NCI-H2196 (cell line): ENCODE results near the gene KRTAP4-12.
"Not testable (repeated sequence)": the region's sequence is repeated elsewhere in the genome, so short reads cannot be mapped to it uniquely, and the experiment has no call there.

Experiments used
- DNase-seq: peaks from one replicate; lab custom pipeline; 2025; ENCODE audit not compliant: unreplicated experiment; lab: John Stamatoyannopoulos, UW

KRTAP4-12 gene

DNA sequence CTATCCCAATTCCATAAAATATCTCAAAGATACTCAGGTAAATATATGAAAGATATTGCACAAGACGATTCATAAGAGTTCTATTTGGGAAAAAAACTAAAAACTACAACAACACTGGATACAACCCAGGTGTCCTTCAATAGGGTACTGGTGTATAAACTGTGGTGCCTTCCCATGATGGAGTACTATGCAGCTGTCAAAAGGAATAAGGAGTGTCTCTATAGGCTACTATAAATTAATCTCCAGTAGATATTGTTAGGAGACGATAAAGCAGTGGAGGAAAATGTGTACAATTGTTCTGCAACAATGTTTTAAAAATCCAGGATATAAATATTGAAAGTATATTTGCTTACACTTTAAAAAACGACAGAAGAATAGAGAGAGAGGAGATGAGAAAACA is 2.4 kb upstream of the KRTAP4-12 start:
- DNase-seq: no peak

DNA sequence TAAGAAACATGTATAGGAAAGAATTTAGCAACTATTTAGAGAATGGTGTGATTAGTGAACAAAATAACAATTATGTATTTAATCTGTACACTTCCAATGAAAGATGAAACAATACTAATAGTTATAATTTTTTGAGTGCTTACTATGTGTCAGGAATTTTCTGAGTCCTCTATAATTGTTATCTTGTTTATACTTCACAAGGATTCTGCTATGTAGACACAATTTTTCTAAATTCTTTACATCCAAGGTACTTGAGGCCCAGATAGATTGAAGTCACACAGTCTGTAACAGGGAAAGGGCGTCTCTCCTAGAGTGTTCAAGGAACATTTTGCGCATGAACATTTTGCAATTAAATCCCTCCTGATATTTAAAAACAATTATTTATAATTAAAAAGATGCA is 1.1 kb upstream of the KRTAP4-12 start:
- no peak for DNase-seq

DNA sequence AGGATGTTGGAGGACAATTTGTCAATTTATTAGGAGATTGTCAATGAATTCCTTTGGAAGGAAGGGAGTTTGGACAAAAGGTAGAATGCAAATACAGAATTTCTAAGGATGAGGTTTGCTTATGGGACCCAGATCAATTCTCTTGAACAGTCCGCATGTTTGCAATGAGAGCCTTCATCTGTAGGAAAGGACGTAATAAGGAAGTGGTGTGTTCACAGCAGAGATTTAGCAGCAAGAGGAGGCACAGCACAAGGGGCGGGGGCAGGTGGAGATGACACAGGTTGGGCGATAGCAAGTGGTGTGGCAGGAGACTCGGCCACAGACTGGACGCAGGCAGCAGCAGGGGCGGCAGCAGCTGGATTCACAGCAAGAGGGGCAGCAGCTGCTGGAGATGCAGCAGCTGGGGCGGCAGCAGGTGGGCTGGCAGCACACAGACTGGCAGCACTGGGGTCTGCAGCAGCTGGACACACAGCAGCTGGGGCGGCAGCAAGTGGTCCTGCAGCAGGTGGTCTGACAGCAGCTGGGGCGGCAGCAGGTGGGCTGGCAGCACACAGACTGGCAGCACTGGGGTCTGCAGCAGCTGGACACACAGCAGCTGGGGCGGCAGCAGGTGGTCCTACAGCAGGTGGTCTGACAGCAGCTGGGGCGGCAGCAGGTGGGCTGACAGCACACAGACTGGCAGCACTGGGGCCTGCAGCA is 541 bp downstream of the KRTAP4-12 start:
- DNase-seq: not testable (repeated sequence)

DNA sequence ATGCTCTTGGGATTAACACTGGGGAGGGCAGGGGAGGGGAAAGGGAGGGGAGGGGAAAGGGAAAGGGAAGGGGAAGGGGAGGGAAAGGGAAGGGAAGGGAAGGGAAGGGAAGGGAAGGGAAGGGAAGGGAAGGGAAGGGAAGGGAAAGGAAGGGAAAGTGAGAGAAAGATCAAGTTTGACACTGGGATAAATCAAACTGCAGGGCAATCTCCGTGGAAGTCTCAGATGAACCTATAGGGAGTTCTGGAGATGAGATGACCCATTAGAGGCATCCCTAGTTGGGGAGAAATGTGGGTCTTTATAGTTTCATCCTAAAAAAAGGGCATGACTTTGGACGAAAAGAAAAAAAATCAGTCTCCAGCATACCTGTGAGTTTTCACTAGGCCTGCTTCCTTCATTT is 2.2 kb downstream of the KRTAP4-12 start:
- DNase-seq: no peak

DNA sequence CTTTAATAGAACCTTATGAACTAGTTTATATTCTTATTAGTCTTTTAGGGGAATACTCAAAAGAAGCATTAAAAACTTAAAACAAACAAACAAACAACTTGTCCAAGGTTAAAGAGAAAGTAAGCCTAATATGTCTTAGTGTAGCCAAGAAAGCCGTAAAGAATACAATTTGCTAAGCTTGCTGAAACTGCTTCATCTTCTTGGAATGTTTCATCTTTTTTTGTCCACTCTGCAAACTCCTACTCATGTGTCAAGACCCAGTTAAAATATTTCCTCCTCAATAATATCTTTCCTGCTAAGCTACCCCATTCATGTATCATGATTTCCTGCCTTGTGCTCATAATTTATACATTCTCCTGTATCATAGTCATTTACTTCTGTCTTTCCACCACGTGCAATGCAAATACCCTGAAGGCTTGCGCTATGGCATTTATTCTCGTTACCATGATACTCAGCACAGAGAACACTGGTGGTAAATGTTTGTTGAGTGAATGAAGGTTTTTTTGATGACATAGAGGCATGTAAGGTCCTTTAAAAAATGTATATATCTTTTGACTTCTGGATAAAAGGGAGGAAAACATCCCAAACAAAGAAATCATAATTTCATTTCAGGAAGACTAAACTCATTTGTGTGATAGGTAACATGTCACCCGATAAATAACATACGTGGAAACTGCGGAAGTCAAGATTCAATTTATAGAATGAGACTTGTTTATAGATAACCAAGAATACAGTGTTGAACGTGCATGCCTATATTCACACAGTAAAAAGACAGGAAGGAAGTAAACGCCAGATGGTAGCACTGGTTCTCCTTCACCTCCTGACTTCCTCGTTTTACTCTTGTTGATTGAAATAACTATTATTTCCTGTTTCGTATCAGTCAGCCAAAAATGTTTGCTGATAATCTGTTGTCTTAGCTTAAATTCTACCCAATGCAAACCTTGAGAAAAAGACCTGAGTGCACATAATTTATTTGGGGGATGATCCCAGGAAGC is 4.0 kb downstream of the KRTAP4-12 start:
- not testable (repeated sequence) for DNase-seq

DNA sequence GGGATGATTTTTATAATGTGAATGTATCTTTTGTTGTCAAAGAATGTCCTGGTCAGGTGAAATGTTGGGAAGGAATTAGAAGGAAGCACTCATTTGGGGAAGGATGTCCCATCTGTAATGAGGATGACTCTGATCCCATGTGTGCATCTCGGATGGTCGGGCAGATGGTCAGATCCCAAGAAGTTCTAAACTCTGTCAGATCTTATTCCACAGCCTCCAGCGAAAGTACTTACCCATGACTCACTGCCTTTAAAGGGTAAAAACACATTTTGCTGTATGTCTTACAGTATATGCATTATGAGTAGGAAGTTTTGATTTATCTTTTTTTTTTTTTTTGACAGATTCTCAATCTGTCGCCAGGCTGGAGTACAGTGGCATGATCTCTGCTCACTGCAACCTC is 5.3 kb downstream of the KRTAP4-12 start:
- DNase-seq: no peak

DNA sequence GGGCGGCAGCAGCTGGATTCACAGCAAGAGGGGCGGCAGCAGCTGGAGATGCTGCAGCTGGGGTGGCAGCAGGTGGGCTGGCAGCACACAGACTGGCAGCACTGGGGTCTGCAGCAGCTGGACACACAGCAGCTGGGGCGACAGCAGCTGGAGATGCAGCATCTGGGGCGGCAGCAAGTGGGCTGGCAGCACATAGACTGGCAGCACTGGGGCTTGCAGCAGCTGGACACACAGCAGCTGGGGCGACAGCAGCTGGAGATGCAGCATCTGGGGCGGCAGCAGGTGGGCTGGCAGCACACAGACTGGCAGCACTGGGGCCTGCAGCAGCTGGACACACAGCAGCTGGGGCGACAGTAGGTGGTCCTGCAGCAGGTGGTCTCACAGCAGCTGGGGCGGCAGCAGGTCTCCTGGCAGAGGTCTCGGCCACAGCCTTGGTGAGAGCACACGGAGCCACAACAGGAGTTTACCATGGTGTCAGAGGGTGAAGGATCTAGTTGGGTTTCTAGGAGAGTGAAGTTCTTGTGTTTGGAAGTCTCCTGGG is 6.1 kb downstream of the KRTAP4-12 start, which contains the start of gene KRTAP4-11:
TSS of gene KRTAP4-11 (minus strand) at position 528 of the 541 bp plus-strand sequence. CDS start at position 470, 58 bp downstream.
- not testable (repeated sequence) for DNase-seq

DNA sequence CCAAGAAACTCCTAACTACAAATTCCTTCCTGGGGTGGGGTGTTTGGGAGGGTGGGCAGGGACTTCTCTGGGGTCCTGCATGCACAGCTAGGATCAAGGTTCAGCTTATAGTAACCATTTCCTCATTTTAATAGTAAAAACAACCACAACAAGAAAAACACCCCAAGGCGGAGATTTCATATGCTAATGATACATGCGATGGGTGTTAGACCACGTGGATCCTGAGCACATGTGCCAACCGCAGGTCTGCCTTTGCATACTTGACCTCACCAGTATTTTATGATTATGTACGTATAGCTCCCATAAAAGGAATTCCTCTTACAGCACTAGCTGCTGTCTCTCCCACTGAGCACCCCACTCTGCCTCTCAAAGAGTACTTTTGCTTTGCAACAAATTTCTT is 7.7 kb downstream of the KRTAP4-12 start:
- DNase-seq: no peak

DNA sequence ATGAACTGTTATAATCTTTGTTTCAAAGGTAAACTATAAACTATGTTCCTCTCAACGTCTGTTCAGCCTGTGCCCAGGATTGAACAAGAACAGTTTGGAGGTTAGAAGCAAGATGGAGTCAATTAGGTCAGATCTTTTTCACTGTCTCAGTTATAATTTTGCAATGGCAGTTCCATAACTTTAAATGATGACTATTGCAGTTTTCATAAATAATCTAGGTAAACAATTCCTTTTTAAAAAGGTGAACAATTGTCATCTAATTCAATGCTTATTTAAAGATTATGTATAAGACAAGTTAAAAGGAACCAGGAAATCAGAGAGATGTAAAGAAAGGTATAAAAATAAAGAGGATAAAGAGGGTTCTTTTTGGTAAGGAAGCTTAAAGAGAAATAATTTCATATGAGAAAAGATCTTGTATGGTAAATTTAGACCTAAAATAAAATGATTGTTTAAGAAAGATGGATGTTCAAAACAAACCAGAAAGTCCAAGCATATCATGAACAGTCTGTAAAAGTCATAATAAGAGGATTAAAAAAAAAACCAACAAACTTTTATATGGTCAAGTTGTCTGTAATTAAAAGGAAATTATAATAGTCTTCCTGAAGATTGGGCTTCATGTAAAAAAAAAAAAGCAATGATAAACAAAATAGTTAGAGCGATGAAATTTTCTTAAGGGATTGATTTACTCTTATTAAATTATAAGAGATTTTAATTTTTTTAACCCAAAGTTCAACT is 12.7 kb downstream of the KRTAP4-12 start:
- no peak for DNase-seq

DNA sequence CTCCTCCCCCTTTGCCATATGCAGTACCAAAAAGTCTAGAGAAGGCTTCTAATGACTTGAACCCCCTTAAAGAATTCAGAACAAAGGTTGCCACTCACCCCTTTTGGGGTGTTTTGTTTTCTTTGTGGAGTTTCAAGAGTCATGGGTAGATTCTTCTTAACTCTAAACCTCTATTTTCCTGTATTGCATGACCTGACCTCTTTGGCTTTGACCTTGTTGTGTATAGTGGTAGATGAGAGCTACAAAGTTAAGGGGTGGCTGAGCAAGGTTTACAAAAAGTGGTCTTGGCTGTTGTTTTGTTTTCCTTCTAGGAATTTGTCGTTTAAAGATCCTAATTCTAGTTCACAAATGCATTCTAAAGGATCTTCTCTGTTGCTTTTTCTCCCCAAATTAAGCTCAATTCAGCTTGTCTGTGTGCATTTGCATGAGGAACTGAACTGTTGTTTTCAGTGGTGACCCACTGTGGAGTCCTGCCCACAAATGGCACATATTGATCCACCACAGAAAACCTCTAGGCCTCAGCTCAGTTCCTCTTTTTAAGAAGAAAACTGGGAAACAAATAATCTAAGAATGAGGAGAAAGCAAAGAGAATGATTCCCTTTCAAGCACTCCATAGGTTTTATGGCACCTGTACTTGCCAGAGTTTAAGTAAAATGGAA is 15.1 kb downstream of the KRTAP4-12 start:
- DNase-seq: not testable (repeated sequence)

DNA sequence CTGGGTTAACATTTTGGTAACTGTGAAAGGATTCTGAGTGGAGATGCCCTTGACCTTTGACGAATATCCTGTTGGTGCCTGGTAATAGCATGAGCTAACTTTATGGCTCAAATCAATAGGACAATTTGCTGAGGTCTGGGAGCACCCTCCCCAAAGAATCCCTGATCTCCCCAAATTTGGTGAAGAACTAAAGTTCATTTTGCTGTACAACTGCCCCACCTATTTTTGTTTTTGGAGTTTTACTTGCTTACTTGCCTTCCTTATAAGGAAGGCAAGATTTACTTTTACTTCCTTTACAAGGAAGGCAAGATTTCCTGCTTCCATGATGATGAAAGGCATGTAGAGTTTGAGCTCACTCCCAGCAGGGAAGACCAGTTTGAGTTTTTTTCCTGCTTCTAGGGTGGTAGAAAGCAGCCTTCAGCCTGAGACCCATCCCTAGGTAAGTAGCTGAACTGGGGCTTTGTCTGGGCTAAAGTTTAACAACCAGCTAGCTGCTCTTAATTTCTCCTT is 16.0 kb downstream of the KRTAP4-12 start:
- DNase-seq: no peak

DNA sequence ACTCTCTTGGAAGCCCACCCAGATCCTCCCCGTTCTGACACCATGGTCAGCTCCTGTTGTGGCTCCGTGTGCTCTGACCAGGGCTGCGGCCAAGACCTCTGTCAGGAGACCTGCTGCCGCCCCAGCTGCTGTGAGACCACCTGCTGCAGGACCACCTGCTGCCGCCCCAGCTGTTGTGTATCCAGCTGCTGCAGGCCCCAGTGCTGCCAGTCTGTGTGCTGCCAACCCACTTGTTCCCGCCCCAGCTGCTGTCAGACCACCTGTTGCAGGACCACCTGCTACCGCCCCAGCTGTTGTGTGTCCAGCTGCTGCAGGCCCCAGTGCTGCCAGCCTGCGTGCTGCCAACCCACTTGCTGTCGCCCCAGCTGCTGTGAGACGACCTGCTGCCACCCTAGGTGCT is 18.6 kb downstream of the KRTAP4-12 start, which contains the start of gene KRTAP4-9:
TSS of gene KRTAP4-9 (plus strand) at position 43 of the 400 bp plus-strand sequence. CDS start at position 43, 0 bp downstream.
- DNase-seq: not testable (repeated sequence)

DNA sequence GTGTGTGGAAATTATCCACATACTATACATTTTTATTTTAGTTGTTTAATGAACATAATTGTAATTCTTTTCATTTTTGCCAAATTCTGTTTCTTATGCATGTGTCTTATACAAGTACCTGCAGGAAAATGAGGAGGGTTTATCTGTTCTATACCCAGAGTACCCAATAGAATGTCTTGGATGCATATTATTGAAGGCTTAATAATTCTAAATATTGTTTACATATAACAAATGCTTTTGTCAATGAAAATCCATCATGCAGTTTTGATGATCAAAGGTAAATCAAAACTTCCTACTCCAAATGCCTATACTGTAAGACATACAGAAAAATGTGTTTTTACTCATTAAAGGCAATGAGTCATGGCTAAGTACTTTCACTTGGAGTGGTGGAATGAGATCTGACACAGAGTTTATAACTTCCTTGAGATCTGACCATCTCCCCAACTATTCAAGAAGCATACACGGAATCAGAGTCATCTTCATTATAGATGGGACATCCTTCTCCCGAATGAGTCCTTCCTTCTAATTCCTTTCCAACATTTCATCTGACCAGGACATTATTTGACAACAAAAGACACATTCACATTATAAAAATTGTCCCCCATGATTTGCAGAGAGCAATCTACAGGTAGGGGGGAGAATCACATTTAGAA is 19.5 kb downstream of the KRTAP4-12 start:
- not testable (repeated sequence) for DNase-seq

DNA sequence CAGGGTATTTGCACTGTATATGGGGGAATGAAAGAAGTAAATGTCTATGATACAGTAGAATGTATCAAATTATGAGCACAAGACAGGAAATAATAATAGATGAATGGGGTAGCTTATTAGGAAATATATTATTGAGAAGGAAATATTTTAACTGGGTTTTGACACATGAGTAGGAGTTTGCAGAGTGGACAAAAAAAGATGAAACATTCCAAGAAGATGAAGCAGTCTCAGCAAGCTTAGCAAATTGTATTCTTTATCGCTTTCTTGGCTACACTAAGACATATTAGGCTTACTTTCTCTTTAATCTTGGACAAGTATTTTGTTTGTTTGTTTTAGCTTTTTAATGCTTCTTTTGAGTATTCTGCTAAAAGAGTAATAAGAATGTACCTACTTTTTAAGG is 20.1 kb downstream of the KRTAP4-12 start:
- DNase-seq: no peak

DNA sequence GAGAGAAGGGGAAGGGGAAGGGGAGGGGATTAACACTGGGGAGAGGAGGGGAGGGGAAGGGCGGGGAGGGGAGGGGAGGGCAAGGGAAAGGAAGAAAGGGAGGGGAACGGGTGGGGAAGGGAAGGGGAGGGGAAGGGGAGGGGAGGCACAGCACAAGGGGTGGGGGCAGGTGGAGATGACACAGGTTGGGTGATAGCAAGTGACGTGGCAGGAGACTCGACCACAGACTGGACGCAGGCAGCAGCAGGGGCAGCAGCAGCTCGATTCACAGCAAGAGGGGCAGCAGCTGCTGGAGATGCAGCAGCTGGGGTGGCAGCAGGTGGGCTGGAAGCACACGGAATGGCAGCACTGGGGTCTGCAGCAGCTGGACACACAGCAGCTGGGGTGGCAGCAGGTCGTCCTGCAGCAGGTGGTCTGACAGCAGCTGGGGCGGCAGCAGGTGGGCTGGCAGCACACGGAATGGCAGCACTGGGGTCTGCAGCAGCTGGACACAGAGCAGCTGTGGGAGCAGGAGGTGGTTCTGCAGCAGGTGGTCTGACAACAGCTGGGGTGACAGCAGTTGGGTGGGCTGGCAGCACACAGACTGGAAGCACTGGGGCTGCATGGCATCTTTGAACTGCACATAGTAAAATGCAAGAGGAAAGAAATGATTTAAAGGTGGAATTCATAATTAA is 22.3 kb downstream of the KRTAP4-12 start, which contains the start of gene KRTAP4-16:
TSS of gene KRTAP4-16 (minus strand) at position 624 of the 674 bp plus-strand sequence. CDS start at position 624, 0 bp downstream.
- no peak for DNase-seq

DNA sequence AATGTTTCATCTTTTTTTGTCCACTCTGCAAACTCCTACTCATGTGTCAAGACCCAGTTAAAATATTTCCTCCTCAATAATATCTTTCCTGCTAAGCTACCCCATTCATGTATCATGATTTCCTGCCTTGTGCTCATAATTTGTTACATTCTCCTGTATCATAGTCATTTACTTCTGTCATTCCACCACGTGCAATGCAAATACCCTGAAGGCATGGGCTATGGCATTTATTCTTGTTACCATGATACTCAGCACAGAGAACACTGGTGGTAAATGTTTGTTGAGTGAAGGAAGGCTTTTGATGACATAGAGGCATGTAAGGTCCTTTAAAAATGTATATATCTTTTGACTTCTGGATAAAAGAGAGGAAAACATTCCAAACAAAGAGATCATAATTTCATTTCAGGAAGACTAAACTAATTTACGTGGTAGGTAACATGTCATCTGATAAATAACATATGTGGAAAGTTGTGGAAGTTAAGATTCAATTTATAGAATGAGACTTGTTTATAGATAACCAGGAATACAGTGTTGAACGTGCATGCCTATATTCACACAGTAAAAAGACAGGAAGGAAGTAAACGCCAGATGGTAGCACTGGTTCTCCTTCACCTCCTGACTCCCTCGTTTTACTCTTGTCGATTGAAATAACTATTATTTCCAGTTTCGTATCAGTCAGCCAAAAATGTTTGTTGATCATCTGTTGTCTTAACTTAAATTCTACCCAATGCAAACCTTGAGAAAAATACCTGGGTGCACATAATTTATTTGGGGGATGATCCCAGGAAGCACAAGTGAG is 24.1 kb downstream of the KRTAP4-12 start:
- not testable (repeated sequence) for DNase-seq

DNA sequence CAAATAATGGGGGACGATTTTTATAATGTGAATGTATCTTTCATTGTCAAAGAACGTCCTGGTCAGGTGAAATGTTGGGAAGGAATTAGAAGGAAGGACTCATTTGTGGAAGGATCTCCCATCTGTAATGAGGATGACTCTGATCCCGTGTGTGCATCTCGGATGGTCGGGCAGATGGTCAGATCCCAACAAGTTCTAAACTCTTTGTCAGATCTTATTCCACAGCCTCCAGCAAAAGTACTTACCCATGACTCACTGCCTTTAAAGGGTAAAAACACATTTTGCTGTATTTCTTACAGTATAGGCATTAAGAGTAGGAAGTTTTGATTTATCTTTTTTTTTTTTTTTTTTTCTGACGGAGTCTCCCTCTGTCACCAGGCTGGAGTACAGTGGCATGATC is 25.5 kb downstream of the KRTAP4-12 start:
- DNase-seq: no peak

DNA sequence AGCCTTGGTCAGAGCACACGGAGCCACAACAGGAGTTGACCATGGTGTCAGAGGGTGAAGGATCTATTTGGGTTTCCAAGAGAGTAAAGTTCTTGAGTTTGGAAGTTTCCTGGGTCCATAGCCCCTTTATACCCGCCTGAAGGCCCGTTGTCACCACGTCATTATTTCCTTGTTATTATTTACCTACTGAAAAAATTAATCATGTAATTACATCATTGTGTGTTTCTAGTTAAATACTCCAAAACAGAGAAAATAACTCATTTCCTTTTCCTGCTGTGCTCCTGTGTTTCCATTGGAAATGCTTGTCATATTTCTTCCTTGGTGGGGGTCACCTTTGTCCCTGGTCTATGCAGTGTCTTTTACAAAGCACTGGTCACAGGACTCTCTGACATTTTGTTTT is 25.9 kb downstream of the KRTAP4-12 start, which contains the start of gene KRTAP4-8:
TSS of gene KRTAP4-8 (minus strand) at position 101 of the 400 bp plus-strand sequence. CDS start at position 43, 58 bp downstream.
- no peak for DNase-seq
